ENCODE data around the gene SEC14L1. TPM values are rescaled to one million over a fixed set of nuclear protein-coding genes. Genes with fewer than 3 reads are reported as not detected.
A peak's percentile ranks its signal among the peaks of the same experiment; 100 is the strongest.

The SEC14L1 gene
- total RNA-seq, 2 experiments from 2014 or later, result 97.3 to 98.5 TPM

DNA sequence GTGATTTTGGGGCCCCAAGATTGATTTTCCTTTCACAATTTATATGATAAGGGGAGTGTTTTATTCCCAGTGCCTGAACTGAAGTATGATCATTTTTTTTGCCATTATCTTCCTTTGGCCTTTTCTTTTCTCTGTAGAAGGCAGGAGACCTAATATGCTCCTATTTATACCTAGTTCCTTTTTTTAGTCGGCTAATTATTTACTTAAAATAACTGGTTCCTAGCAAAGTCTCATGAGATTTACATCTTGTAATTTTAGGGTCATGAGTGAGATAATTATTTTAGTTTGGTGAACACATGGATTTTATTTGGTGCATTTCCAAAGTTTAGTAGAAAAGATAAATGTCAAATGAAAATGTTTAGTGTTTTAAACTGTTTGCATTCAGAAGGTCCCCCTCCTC, 24.8 kb downstream of the SEC14L1 start:
- peaks cover 61% of the 10 kb centered on the region for H3K4me1 Mint-ChIP-seq (ENCODE audit: low read depth)

DNA sequence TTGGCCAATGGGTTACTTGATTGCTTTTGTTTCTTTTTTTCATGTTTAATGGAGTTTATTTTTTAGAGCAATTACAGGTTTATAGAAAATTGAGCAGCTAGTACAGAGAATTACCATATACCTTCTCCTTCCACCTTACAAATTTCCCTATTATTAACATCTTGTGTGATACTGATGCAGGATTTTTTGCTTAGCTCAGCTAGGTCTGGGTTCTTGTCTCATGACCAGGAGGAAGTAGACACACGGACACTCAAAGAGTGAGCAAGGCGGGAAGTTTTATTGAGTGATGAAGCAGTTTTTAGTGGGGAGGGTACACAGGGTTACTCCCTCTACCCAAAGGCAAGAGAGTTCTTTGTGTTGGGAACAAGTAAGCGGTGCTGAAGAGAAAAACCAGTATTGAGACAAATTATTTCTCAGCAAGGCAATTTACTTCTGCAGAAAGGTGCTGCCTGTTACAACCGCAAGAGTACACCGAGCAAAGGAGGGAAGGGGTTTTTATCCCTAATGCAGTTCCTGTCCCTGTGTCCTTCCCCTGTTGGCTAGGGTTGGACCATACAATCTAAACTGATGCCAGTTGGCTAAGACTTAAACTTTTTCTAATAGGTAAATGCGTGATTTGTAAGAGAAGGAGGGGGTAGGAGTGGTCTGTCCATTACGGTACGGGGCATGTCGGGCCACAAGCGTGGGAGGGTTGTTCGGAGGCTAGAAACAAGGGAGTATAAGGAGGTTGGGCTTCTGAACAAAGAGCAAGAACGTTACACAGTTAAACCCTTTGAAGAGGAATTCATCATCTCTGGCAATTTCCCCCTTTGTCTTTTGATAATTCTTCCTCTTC, 26.9 kb downstream of the SEC14L1 start:
- Mint-ChIP-seq H3K4me3 (no peak overlapping the region), H3K9me3 (peaks cover 15% of the 10 kb centered on the region), H3K27me3 (no peaks in the 10 kb centered on the region), H3K36me3 (ENCODE audit: low read depth) (peaks cover 96% of the 10 kb centered on the region), H3K27ac (no peak overlapping the region), H3K4me1 (ENCODE audit: low read depth) (peaks cover 42% of the 10 kb centered on the region)
- DNase-seq (no peak), ATAC-seq (ENCODE audit: poor library complexity) (no peak)
- TF ChIP-seq, protein P1, sequence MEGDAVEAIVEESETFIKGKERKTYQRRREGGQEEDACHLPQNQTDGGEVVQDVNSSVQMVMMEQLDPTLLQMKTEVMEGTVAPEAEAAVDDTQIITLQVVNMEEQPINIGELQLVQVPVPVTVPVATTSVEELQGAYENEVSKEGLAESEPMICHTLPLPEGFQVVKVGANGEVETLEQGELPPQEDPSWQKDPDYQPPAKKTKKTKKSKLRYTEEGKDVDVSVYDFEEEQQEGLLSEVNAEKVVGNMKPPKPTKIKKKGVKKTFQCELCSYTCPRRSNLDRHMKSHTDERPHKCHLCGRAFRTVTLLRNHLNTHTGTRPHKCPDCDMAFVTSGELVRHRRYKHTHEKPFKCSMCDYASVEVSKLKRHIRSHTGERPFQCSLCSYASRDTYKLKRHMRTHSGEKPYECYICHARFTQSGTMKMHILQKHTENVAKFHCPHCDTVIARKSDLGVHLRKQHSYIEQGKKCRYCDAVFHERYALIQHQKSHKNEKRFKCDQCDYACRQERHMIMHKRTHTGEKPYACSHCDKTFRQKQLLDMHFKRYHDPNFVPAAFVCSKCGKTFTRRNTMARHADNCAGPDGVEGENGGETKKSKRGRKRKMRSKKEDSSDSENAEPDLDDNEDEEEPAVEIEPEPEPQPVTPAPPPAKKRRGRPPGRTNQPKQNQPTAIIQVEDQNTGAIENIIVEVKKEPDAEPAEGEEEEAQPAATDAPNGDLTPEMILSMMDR (IDR thresholded peaks at IDR 0.05), result no peak
- Histone ChIP-seq H3K9me3 (ENCODE audit: control insufficient read depth in 1 of 2, insufficient read depth in 1 of 2, low read length in 2 of 2) (peaks cover 21 to 22% of the 10 kb centered on the region in 2 experiments), H3K27me3 (ENCODE audit: control insufficient read depth in 1 of 2, insufficient read depth in 2 of 2, low read length in 2 of 2) (no peaks in the 10 kb centered on the region), H3K36me3 (ENCODE audit: insufficient read depth, low read length) (peaks cover 3% of the 10 kb centered on the region), H3K4me1 (ENCODE audit: insufficient read depth, low read length) (peaks cover 9% of the 10 kb centered on the region), H3K4me3 (ENCODE audit: low read length) (no peak overlapping the region), H3K27ac (ENCODE audit: low read depth in 1 of 2, low read length in 2 of 2) (no peak overlapping the region)
- ChIA-PET CTCF (no interaction called here), POLR2A (no interaction called here)
- intact Hi-C loops (cut with DNase I, micrococcal nuclease), result no loop called here

More for the DNA sequence above, 24.8 kb downstream of the SEC14L1 start:
- H3K9me3 ChIP-seq (ENCODE audit: control insufficient read depth in 1 of 2, insufficient read depth in 1 of 2, low read length in 2 of 2), result peaks cover 21 to 22% of the 10 kb centered on the region in 2 experiments
- Mint-ChIP-seq H3K36me3 (ENCODE audit: low read depth) (peaks cover 75% of the 10 kb centered on the region), H3K9me3 (peaks cover 15% of the 10 kb centered on the region), H3K27me3 (no peaks in the 10 kb centered on the region), H3K27ac (peak overlapping the region; percentile 69), H3K4me3 (no peak overlapping the region)
- ATAC-seq (ENCODE audit: poor library complexity), result no peak
- ChIA-PET CTCF (no interaction called here), POLR2A (no interaction called here)
- no peak overlapping the region for H3K27ac ChIP-seq (ENCODE audit: low read depth in 1 of 2, low read length in 2 of 2)
- H3K27me3 ChIP-seq (ENCODE audit: control insufficient read depth in 1 of 2, insufficient read depth in 2 of 2, low read length in 2 of 2), result no peaks in the 10 kb centered on the region
- no peak for DNase-seq
- intact Hi-C loops (cut with DNase I, micrococcal nuclease), result no loop called here
- TF ChIP-seq, protein P1 (IDR thresholded peaks at IDR 0.05), result no peak
- peaks cover 3% of the 10 kb centered on the region for H3K36me3 ChIP-seq (ENCODE audit: insufficient read depth, low read length)
- no peak overlapping the region for H3K4me3 ChIP-seq (ENCODE audit: low read length)
- H3K4me1 ChIP-seq (ENCODE audit: insufficient read depth, low read length), result peaks cover 16% of the 10 kb centered on the region

DNA sequence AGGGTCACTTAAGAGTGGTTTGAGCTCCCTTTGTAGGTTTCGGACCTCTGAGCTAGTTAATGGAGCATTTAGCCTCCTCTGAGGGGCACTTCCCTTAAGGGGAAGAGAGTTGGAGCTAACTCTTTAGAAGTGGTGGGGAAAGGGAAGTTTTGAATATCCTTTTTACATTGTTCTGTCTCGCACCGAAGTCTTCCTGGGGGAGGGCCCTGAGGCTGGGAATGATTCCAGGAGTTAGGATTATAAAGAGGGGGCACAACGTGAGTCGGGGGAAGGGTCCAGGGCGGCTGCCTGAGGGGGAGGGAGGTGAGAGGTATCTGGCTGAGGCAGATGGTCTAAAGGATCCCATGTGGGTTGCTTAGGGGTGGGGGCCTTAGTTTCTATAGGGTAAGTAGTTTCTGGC, 32.3 kb downstream of the SEC14L1 start:
- Mint-ChIP-seq H3K27ac (no peak overlapping the region), H3K4me1 (ENCODE audit: low read depth) (peaks cover 13% of the 10 kb centered on the region), H3K36me3 (ENCODE audit: low read depth) (peaks cover 81% of the 10 kb centered on the region), H3K27me3 (no peaks in the 10 kb centered on the region), H3K4me3 (no peak overlapping the region), H3K9me3 (peaks cover 10% of the 10 kb centered on the region)
- no peak overlapping the region for H3K4me3 ChIP-seq (ENCODE audit: low read length)
- no peaks in the 10 kb centered on the region for H3K27me3 ChIP-seq (ENCODE audit: control insufficient read depth in 1 of 2, insufficient read depth in 2 of 2, low read length in 2 of 2)
- intact Hi-C loops (cut with DNase I, micrococcal nuclease), result no loop called here
- POLR2A ChIA-PET, result interaction anchor here (2.2 kb wide), 1 partner anchor 33 kb away, joined by 5 read pairs; the partner anchor contains the start of gene SEC14L1
- ATAC-seq (ENCODE audit: poor library complexity) (no peak), DNase-seq (no peak)
- CTCF ChIA-PET, result no interaction called here
- TF ChIP-seq, protein P1 (IDR thresholded peaks at IDR 0.05), result no peak
- H3K4me1 ChIP-seq (ENCODE audit: insufficient read depth, low read length), result no peaks in the 10 kb centered on the region
- H3K27ac ChIP-seq (ENCODE audit: low read depth in 1 of 2, low read length in 2 of 2), result no peak overlapping the region
- H3K36me3 ChIP-seq (ENCODE audit: insufficient read depth, low read length), result peaks cover 17% of the 10 kb centered on the region
- H3K9me3 ChIP-seq (ENCODE audit: control insufficient read depth in 1 of 2, insufficient read depth in 1 of 2, low read length in 2 of 2), result peaks cover 30 to 35% of the 10 kb centered on the region in 2 experiments
